Left cardiac atrium (tissue), 4 donors: ENCODE data around the gene FBXO15. TPM values are rescaled to one million over a fixed set of nuclear protein-coding genes. Genes with fewer than 3 reads are reported as not detected.

ENCODE experiments used
- ATAC-seq, 2 donors: fragments of 200-7000 bp; cut with Tn5 transposase; one replicate each; pipeline ENCODE4 v1.9.1; 2020; ENCODE audit warnings: mild to moderate bottlenecking in 2 of 2, moderate library complexity in 2 of 2
- DNase-seq: peaks from one replicate; pipeline ENCODE4 v3.0.0-alpha.2; 2020
- intact Hi-C, 2 donors: fragments of 100-400 bp; cut with DNase I; formaldehyde crosslinking; loops; one replicate each; pipeline versions ENCODE4 v1.14.1 to v1.15.1; 2022 to 2023
- total RNA-seq, 2 donors: library from RNA; stranded (reverse); fragmentation: NEBNext Ultra II Directional; extraction: Animal tissue kit (Norgen Biotek cat#: 25700); gene quantifications; one replicate each; pipeline ENCODE4 v1.2.1, GENCODE V29; 2021
- donor health status: DM: no; HTN: yes; CAD: no.
- donor health status: DM: no; HTN: yes; CAD: no; lungs with severe emphysema.
- donor health status: DM: yes; HTN: yes; CAD: no.
- donor health status: Dilated cardiomyopathy.

FBXO15 gene
- total RNA-seq, 2 donors from 2014 or later = 0.47 TPM; not detected in 1

GRCh38 chr18:74155276-74155675 lies 7.6 kb upstream of the FBXO15 start:
- ATAC-seq (no peak), DNase-seq (no peak)
- intact Hi-C loops = no loop called here

- no peak for ATAC-seq
- intact Hi-C loops = no loop called here
- no peak for DNase-seq
Observed at GRCh38 chr18:74154716-74155115, 7.1 kb upstream of the FBXO15 start.

- DNase-seq = no peak
- no peak for ATAC-seq
- intact Hi-C loops = no loop called here
Observed at GRCh38 chr18:74153793-74154192, 6.2 kb upstream of the FBXO15 start.

DNA sequence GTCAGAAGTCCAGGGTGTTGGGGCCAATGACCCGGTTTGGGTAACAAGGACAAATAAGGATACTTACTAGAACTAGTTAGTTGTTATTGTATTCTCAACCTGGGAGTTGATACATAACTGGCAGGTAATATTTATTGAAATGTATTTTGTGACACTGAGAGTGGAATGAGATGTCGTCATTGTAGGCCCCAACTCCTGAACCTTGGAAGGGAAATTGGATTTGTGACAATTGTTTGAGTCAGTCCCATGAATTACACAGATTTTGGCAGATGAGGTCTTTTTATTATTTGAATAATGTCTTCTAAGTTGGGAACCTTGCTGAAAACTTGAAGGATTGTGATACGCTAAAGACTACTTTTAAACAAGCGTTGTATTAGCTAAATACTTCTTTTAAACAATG lies 5.7 kb upstream of the FBXO15 start:
- DNase-seq (no peak), ATAC-seq (no peak)
- intact Hi-C loops = no loop called here

GRCh38 chr18:74152857-74153256 lies 5.2 kb upstream of the FBXO15 start:
- intact Hi-C loops = no loop called here
- ATAC-seq (no peak), DNase-seq (no peak)

- DNase-seq (no peak), ATAC-seq (no peak)
- intact Hi-C loops = no loop called here
Observed at GRCh38 chr18:74152270-74152669, 4.6 kb upstream of the FBXO15 start.

GRCh38 chr18:74149878-74150277 lies 2.2 kb upstream of the FBXO15 start:
- no peak for ATAC-seq
- intact Hi-C loops = no loop called here
- no peak for DNase-seq

DNA sequence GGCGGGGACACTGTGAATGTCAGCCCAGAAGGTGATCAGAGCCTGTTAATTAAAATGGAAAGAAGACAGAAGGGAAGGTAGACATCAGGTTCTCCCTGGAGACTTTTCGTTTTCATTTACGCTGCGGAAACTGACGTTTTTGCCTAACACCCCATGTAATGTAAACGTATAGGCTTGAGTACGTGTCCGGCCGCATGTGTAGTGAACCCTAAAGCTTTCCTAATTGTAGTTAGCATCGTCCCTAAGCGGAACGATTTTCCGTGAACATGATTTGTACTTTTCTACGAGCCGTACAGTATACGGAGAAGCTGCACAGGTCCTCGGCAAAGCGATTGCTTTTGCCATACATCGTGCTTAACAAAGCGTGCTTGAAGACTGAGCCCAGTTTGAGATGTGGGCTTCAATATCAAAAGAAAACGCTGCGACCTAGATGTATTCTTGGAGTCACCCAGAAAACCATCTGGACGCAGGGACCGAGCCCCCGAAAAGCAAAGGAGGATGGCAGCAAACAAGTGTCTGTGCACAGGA lies 973 bp upstream of the FBXO15 start:
- intact Hi-C loops = no loop called here
- DNase-seq (no peak), ATAC-seq (no peak)

DNA sequence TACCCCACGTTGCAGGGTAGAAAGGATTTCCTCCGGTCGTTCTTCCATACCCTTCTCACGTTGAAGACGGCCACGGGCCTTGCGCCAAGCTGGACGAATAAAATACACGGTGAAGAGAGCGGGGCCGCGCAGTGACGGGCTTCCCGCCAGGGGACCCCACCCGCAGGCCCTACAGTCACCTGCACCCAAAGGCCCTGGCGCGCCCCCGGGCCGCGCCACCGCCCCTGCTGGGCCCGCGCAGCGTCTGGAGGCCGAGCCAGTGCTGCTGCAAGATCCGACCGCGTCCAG lies 199 bp downstream of the FBXO15 start:
- intact Hi-C loops = no loop called here
- no peak for ATAC-seq
- DNase-seq = no peak

GRCh38 chr18:74146756-74147155 lies 878 bp downstream of the FBXO15 start:
- ATAC-seq = no peak
- no peak for DNase-seq
- intact Hi-C loops = no loop called here

DNA sequence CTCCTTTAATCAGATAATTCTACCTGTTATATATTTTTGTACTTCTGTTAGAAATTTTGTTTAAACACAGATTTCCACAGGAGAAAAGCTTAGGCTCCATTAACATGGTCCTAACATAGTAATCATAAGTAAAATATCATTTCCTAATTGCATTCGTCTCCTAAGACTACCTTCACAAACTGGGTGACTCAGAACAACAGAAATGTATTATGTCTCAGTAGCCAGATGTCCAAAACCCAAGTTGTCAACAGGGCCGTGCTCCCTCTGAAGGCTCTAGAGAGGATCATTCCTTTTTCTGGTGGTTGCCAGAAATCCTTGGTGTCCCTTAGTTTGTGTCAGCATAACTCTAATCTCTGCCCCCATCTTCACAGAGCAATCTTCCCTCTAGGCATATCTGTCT lies 5.4 kb downstream of the FBXO15 start:
- no peak for ATAC-seq
- DNase-seq = no peak
- intact Hi-C loops = no loop called here

DNA sequence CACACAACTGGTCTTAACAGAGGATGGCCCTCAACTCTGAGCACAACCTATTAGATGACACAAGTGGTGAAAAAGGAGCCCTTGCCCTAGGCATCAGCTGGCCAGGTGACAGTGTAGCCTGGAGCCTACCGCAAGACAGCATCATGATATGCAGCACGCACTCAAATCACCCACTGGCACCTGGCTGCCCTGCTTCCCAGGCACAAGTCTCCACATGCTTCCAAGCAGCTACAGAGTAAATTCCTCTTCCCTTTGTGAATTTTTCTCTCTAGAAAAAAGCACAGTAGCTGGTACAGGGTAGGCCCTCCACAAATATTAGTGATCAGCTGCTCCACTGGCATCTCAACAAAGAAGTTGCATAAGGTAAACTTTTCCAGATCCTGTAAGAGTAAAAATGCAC lies 6.0 kb downstream of the FBXO15 start:
- DNase-seq = no peak
- no peak for ATAC-seq
- intact Hi-C loops = no loop called here

- ATAC-seq (no peak), DNase-seq (no peak)
- intact Hi-C loops = no loop called here
Observed at GRCh38 chr18:74140582-74140981, 7.1 kb downstream of the FBXO15 start.

DNA sequence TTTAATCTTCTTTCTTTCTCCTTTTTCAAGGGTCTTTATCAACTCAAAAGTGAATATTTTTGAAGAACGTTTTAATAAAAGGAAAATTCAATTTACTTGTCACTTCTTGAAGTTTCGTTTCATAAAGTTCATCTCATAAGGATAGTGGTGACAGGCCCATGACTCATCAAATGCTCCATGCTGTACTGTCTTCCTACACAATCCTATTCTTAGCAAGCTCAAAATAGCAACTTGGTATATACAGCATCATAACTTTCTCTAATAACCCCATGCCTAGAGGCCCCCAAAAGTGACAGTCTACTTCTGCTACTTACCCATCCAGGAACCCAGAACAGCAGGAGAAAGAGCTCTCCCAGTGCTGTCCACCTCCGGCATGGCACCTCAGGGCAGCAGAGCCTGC lies 7.7 kb downstream of the FBXO15 start:
- DNase-seq (no peak), ATAC-seq (no peak)
- intact Hi-C loops = no loop called here

DNA sequence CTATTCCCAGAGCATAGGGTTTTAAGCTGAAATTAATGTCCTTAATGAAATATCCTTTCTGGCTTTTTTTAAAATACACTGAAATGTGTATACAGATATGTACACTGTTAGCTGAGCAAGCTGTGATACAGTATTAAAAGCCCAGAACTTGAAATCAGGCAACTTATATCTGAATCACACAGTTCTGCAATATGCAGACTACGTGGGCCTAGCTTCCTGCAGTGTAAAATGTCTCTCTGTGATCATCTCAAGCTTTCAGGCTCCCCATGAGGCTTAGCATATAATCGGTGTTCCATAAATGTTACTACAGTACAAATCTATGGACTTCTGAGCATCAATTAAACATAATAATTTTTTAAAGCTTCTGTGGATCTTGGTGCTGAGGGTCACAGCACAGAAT lies 8.2 kb downstream of the FBXO15 start:
- no peak for ATAC-seq
- intact Hi-C loops = no loop called here
- no peak for DNase-seq

DNA sequence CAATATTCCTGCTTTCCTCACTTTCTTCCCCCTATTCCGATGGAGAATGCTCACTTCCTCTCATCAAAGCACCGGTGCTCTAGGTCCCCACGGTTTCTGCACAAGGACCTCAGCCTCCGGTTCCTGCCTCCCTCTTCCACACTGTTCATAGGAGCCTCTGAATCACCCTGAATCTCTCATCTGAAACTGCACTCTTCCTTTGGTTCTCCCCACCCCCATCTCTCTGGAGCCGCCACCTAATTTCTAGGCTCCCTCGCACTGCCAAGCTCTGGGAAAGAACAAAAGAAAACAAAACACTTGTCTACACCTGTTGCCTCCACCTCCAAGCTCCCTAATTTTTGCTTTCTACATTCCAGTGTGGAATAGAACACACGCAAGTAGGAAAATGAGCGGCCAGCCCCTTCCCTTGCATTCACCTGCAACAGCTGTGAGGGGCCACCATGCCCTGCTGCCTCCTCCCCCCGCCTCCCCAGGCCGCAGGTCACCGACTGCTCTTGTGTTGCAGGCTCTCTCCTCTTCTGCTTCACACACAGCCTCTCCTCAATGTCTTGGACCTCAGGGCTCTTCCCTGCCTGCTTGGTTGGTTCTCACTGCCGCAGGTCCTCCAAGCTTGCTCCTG lies 9.6 kb downstream of the FBXO15 start:
- ATAC-seq = no peak
- intact Hi-C loops = no loop called here
- DNase-seq = no peak

GRCh38 chr18:74132201-74132600 lies 15.4 kb downstream of the FBXO15 start:
- ATAC-seq = no peak
- no peak for DNase-seq
- intact Hi-C loops = no loop called here

DNA sequence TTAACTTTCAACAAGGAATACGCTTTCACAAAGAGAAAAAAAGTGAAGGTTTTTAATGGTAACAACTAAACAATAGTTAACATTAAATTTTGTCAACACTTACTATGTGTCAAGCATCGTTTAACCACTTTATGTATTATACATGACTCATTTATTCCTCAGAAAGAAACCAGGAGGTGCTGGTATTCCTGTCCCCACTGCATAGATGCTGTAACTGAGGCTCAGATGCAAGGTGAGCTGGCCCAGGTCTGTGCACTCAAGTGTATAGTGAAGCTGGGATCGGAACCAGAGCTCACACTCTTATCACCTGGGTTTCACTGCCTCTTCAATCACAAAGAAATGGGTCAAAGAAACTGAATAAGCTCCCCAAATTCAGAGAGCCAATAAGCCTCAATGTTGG lies 16.5 kb downstream of the FBXO15 start:
- intact Hi-C loops = no loop called here
- ATAC-seq = no peak
- DNase-seq = no peak

DNA sequence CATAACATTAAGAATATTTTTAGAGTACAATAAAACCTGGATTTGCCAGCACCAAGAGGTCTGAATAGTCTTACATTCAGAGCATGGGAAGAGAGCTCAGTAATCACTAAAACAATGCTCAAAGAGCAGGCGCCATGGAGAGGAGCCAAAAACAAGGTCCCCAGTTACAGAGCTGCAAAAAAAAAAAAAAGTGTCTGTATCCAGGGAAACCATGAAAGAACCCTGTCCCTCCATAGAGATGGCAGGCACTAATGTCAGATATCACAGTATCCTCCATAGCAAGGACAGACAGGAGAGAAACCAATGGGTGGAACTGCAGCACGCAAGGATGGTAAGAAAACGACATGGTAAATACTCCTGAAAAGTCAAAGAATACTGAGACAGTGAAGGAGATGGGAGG lies 19.5 kb downstream of the FBXO15 start:
- intact Hi-C loops = no loop called here
- ATAC-seq (no peak), DNase-seq (no peak)

GRCh38 chr18:74126684-74127655 lies 20.7 kb downstream of the FBXO15 start:
- DNase-seq (no peak), ATAC-seq (no peak)
- intact Hi-C loops = no loop called here

DNA sequence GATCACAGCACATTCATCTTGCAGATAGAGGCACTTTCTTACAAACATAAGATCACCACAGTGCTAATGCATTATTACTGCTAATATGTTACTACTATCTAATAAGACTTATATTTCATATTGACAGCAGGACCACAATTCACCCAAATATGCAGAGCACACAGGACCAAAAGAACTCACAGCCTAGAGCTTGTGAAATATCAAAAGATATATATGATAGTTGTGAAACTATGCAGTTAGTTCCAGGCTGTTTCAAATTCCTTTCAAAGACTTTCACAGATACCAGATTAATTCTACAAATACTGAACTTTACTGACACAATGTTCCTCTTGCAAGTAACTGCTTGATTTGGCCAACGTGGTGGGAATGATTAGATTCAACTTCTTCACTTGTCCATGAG lies 23.0 kb downstream of the FBXO15 start:
- ATAC-seq (no peak), DNase-seq (no peak)
- intact Hi-C loops = no loop called here
